Esophagus muscularis mucosa (tissue), 4 donors: ENCODE results near the gene PAX5. TPM values are rescaled to one million over a fixed set of nuclear protein-coding genes. Genes with fewer than 3 reads are reported as not detected.
"Not testable (repeated sequence)": the region's sequence is repeated elsewhere in the genome, so short reads cannot be mapped to it uniquely, and the experiment has no call there.

ENCODE experiments used
- DNase-seq: peaks from one replicate; pipeline ENCODE4 v3.0.0-alpha.2; 2017; ENCODE audit errors: extremely low spot score
- H3K27ac ChIP-seq, 4 donors: fragments of 200-600 bp; sonication (generic); replicated peaks in 1 of 4; 1 replicate in 3 of 4; 2 replicates in 1 of 4; pipeline ENCODE4 v1.5.1; 2016 to 2019; ENCODE audit warnings: mild to moderate bottlenecking in 1 of 4
- H3K27me3 ChIP-seq, 4 donors: fragments of 200-600 bp; sonication (generic); one replicate each; pipeline versions ENCODE4 v1.5.1 to v1.6.0; 2016 to 2019
- H3K36me3 ChIP-seq, 4 donors: fragments of 200-600 bp; sonication (generic); one replicate each; pipeline ENCODE4 v1.5.1; 2016 to 2019
- H3K4me1 ChIP-seq, 4 donors: fragments of 200-600 bp; sonication (generic); one replicate each; pipeline ENCODE4 v1.5.1; 2016 to 2019
- H3K4me3 ChIP-seq, 4 donors: fragments of 200-600 bp; sonication (generic); 1 replicate in 2 of 4; 2 replicates in 2 of 4; pipeline ENCODE4 v1.5.1; 2016 to 2019; ENCODE audit warnings: mild to moderate bottlenecking in 4 of 4, moderate library complexity in 1 of 4
- H3K9me3 ChIP-seq, 4 donors: fragments of 200-600 bp; sonication (generic); 1 replicate in 3 of 4; 2 replicates in 1 of 4; pipeline ENCODE4 v1.5.1; 2016 to 2019
- EP300 ChIP-seq: sonication (generic); formaldehyde crosslinking; IDR thresholded peaks from one replicate; pipeline ENCODE4 v1.6.1; 2017; ENCODE audit warnings: antibody characterized with exemption
- POLR2A ChIP-seq: fragments of 450-650 bp; IDR thresholded peaks from one replicate; pipeline ENCODE4 v1.6.1; 2017; ENCODE audit warnings: antibody characterized with exemption, moderate library complexity, mild to moderate bottlenecking, low read depth
- POLR2AphosphoS5 ChIP-seq, 2 donors: sonication (generic); formaldehyde crosslinking; IDR thresholded peaks; one replicate each; pipeline ENCODE4 v1.6.1; 2017; ENCODE audit warnings: antibody characterized with exemption in 2 of 2
- WGBS: methylation state at CpG from one replicate; pipeline ENCODE4 v1.1.5; 2018; 5-methylcytosine and 5-hydroxymethylcytosine counted together
- intact Hi-C: fragments of 100-400 bp; cut with DNase I; formaldehyde crosslinking; loops from one replicate; pipeline ENCODE4 v1.15.1; 2023
- total RNA-seq, 4 donors: library from RNA; depleted of rRNA; stranded (reverse); fragments of >200 nt; gene quantifications; one replicate each; pipeline versions ENCODE4 v1.1.0 to v1.2.1, GENCODE V29; 2016
- TF ChIP-seq, protein P1 (sequence below), 3 experiments: fragments of 200-600 bp in 2 of 3; fragments of 450-650 bp in 1 of 3; sonication (generic) in 2 of 3; IDR thresholded peaks; one replicate each; pipeline ENCODE4 v1.5.1; 2017 to 2019; ENCODE audit warnings: antibody characterized with exemption in 3 of 3, mild to moderate bottlenecking in 2 of 3, moderate library complexity in 1 of 3

Gene PAX5
- total RNA-seq, 4 donors from 2014 or later: 0.17 TPM; not detected in 3

DNA sequence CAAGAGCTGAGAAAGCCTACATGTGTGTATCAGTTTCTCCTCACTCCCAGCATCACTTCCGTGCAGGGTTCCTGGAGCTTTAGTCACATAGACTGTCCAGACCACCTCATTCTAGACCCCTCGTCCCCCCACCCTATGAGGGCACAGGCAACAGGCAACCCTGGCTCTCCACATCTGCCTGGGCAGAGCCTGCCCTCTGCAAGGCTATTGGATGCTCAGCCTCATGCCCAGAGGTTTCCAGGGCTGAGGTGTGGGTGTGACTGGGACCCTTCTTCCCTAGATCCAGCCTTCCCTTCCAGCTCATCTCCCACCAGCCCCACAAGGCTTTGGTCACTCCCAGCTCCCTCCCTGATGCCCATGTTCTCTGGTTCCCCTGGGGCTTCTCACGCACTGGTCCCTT lies 161.4 kb downstream of the PAX5 start:
- no peaks in the 10 kb centered on the region for H3K4me1 ChIP-seq
- WGBS: 75% methylated on average over 3 of the region's 3 CpGs
- no peak overlapping the region for H3K4me3 ChIP-seq
- intact Hi-C loops: no loop called here
- TF ChIP-seq EP300 (no peak), POLR2AphosphoS5 (IDR thresholded peaks at IDR 0.05) (no peak), POLR2A (no peak)
- TF ChIP-seq, protein P1, sequence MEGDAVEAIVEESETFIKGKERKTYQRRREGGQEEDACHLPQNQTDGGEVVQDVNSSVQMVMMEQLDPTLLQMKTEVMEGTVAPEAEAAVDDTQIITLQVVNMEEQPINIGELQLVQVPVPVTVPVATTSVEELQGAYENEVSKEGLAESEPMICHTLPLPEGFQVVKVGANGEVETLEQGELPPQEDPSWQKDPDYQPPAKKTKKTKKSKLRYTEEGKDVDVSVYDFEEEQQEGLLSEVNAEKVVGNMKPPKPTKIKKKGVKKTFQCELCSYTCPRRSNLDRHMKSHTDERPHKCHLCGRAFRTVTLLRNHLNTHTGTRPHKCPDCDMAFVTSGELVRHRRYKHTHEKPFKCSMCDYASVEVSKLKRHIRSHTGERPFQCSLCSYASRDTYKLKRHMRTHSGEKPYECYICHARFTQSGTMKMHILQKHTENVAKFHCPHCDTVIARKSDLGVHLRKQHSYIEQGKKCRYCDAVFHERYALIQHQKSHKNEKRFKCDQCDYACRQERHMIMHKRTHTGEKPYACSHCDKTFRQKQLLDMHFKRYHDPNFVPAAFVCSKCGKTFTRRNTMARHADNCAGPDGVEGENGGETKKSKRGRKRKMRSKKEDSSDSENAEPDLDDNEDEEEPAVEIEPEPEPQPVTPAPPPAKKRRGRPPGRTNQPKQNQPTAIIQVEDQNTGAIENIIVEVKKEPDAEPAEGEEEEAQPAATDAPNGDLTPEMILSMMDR (IDR thresholded peaks at IDR 0.05): no peak
- no peak overlapping the region for H3K27ac ChIP-seq
- peaks cover 0 to 31% (median 0%) of the 10 kb centered on the region in 4 donors for H3K27me3 ChIP-seq
- no peaks in the 10 kb centered on the region for H3K36me3 ChIP-seq
- DNase-seq: no peak
- no peaks in the 10 kb centered on the region for H3K9me3 ChIP-seq

DNA sequence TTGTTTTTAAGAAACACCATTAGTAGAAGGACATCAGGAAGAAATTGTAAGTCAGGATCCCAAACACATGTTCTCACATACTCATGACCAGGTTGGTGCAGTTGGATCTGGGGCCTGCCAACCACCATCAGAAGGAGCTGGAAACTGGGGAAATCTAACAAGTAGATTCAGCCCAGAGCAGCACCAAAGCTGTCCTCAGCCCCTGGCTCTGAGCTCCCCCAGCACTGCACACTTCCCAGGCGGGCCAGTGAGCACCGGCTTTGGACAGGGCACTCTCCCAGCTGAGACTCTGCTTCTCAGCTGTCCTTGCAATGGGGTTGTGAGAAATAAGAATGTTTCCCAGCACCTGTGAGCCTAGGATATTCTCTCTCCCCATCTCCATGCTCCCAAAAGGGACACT lies 162.5 kb downstream of the PAX5 start:
- Histone ChIP-seq H3K27me3 (peaks cover 0 to 32% (median 0%) of the 10 kb centered on the region in 4 donors), H3K4me3 (no peak overlapping the region), H3K4me1 (no peaks in the 10 kb centered on the region), H3K27ac (no peak overlapping the region), H3K9me3 (no peaks in the 10 kb centered on the region), H3K36me3 (no peaks in the 10 kb centered on the region)
- intact Hi-C loops: no loop called here
- 92% methylated on average over 2 of the region's 2 CpGs for WGBS
- TF ChIP-seq, protein P1 (IDR thresholded peaks at IDR 0.05): no peak
- TF ChIP-seq POLR2A: no peak
- TF ChIP-seq EP300: no peak
- TF ChIP-seq POLR2AphosphoS5 (IDR thresholded peaks at IDR 0.05): no peak
- DNase-seq: no peak

DNA sequence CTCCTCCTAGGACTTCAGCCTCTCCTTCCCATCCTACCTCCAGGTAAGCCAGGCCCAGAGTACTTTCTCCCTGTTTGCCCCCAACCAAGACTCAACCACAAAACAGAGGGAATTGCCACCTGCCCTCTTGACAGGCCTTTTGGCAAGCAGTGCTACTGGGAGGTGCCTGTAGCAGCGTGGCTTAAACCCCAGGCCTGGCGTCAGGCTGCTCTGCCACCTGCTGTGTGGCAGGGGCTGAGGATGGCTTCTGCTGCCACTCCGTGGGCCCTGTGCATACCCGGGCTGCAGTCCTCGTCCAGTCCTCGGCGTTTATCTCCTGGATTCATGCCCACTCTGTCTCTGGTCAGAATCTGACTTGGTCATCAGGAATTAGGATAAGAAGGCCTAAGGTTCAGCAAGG lies 163.1 kb downstream of the PAX5 start:
- H3K36me3 ChIP-seq: no peaks in the 10 kb centered on the region
- H3K4me3 ChIP-seq: no peak overlapping the region
- no peak for DNase-seq
- H3K27me3 ChIP-seq: peaks cover 0 to 30% (median 0%) of the 10 kb centered on the region in 4 donors
- intact Hi-C loops: no loop called here
- H3K9me3 ChIP-seq: no peaks in the 10 kb centered on the region
- H3K27ac ChIP-seq: no peak overlapping the region
- H3K4me1 ChIP-seq: no peaks in the 10 kb centered on the region
- WGBS: 59% methylated on average over 7 of the region's 7 CpGs
- TF ChIP-seq, protein P1 (IDR thresholded peaks at IDR 0.05): no peak
- TF ChIP-seq EP300: no peak
- no peak for TF ChIP-seq POLR2AphosphoS5 (IDR thresholded peaks at IDR 0.05)
- no peak for TF ChIP-seq POLR2A

DNA sequence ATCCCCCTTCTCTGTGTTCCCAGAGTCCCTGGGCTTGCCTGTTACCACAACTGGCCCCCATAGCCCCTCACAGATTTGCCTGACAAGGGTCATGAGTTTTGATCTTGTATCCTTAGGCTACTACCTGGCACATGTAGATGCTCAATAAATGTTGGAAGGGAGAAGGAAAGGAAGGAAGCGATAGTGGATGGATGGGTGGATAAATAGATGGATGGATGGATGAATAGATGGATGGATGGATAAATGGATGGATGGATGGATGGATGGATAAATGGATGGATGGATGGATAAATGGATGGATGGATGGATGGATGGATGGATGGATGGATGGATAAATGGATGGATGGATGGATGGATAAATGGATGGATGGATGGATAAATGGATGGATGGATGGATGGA lies 164.5 kb downstream of the PAX5 start:
- DNase-seq, intact Hi-C loops, H3K9me3 ChIP-seq, H3K36me3 ChIP-seq, H3K4me3 ChIP-seq, H3K27ac ChIP-seq, H3K4me1 ChIP-seq: not testable (repeated sequence)
- H3K27me3 ChIP-seq: peaks cover 0 to 27% (median 0%) of the 10 kb centered on the region in 4 donors
- 100% methylated on average over 1 of the region's 1 CpG for WGBS

DNA sequence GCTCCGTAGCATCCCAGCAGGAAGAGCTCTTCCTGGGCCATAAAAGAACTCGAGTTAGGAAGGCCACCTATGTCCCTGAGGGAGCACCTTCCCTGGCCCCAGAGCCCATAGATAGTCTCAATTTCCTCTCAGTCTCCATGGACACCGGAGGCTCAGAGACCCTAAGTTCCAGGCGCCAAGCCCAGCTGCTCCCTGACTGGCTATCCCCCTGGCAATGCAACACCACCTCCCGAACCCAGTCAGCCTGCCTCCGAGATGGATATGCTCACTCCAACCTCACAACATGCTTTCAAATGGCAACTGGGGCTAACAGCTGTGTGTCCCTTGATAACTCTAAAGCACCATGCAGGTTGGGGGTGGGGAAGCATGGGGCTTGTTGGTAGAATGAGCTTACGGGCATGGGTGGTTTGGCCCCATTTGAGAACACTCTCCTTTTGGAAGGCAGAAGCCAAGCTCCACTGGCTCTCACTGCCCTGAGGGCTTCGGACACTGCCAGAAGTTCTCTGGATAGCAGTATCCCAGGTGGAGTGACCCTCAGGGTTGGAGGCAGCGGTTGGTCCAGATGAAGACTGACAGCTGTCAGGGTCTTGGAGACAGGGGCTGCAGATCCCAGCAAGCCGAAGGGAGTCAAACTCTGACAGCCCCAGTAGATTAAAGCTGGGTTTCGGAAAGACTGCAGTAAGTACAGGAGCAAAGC lies 165.3 kb downstream of the PAX5 start:
- intact Hi-C loops: no loop called here
- WGBS: 54% methylated on average over 10 of the region's 11 CpGs
- H3K4me3 ChIP-seq: no peak overlapping the region
- no peaks in the 10 kb centered on the region for H3K4me1 ChIP-seq
- no peak for DNase-seq
- no peaks in the 10 kb centered on the region for H3K9me3 ChIP-seq
- TF ChIP-seq POLR2AphosphoS5 (IDR thresholded peaks at IDR 0.05) (no peak), POLR2A (no peak), EP300 (no peak)
- TF ChIP-seq, protein P1 (IDR thresholded peaks at IDR 0.05): no peak
- no peak overlapping the region for H3K27ac ChIP-seq
- no peaks in the 10 kb centered on the region for H3K36me3 ChIP-seq
- peaks cover 0 to 34% (median 0%) of the 10 kb centered on the region in 4 donors for H3K27me3 ChIP-seq
